K562 (cell line): Measurements from ENCODE around the gene CTSZ. TPM values are rescaled to one million over a fixed set of nuclear protein-coding genes. Genes with fewer than 3 reads are reported as not detected.

Experiments
- BCL6 ChIP-seq: fragments of 250-450 bp; sonication (Bioruptor Pico); IDR thresholded peaks from 2 replicates; pipeline ENCODE4 v1.4.0; 2020
- BHLHE40 ChIP-seq: IDR thresholded peaks from 2 replicates; pipeline ENCODE4 v1.6.1; 2011; ENCODE audit warnings: low read length, improper control_type of control experiment
- HIVEP1 ChIP-seq: fragments of 250-450 bp; sonication (Bioruptor Pico); IDR thresholded peaks from 2 replicates; pipeline ENCODE4 v1.4.0; 2020; ENCODE audit warnings: mild to moderate bottlenecking
- KDM1A ChIP-seq, 2 experiments: fragments of 450-650 bp; IDR thresholded peaks; 2 replicates each; pipeline ENCODE4 v1.6.1; 2016; ENCODE audit warnings: mild to moderate bottlenecking in 2 of 2
- KLF13 ChIP-seq: fragments of 450-650 bp; IDR thresholded peaks from 2 replicates; pipeline ENCODE4 v1.6.1; 2016; ENCODE audit warnings: missing genetic modification characterization, low read depth, mild to moderate bottlenecking, missing compliant biosample characterization, moderate library complexity, borderline replicate concordance
- MAZ ChIP-seq, 2 experiments: fragments of 450-650 bp in 1 of 2; sonication (generic) in 1 of 2; formaldehyde crosslinking; IDR thresholded peaks in 1 of 2; conservative IDR thresholded peaks in 1 of 2; 2 replicates each; pipeline versions ENCODE4 v1.4.0 to v1.5.0; 2020; ENCODE audit warnings: mild to moderate bottlenecking in 1 of 2, missing genetic modification reagents in 1 of 2
- MCM5 ChIP-seq: fragments of 450-650 bp; IDR thresholded peaks from 2 replicates; pipeline ENCODE4 v1.6.1; 2016; ENCODE audit warnings: low read depth
- MNT ChIP-seq, 2 experiments: fragments of 450-650 bp; conservative IDR thresholded peaks; 2 replicates each; pipeline ENCODE4 v1.6.1; 2017; ENCODE audit warnings: mild to moderate bottlenecking in 2 of 2, moderate library complexity in 2 of 2
- MTA1 ChIP-seq: fragments of 450-650 bp; IDR thresholded peaks from 2 replicates; pipeline ENCODE4 v1.6.1; 2017; ENCODE audit warnings: borderline replicate concordance
- MYC ChIP-seq, 2 experiments: fragments of 250-450 bp in 1 of 2; sonication (Bioruptor Pico) in 1 of 2; IDR thresholded peaks; 2 replicates each; pipeline versions ENCODE4 v1.5.1 to v1.6.1; 2012 to 2021; ENCODE audit warnings: low read depth in 2 of 2, borderline replicate concordance in 1 of 2, improper control_type of control experiment in 1 of 2, low read length in 1 of 2, mild to moderate bottlenecking in 1 of 2, moderate library complexity in 1 of 2
- NFXL1 ChIP-seq: fragments of 450-650 bp; formaldehyde crosslinking; IDR thresholded peaks from 2 replicates; pipeline ENCODE4 v1.4.0; 2021; ENCODE audit warnings: mild to moderate bottlenecking
- PHF21A ChIP-seq: fragments of 450-650 bp; IDR thresholded peaks from 2 replicates; pipeline ENCODE4 v1.6.1; 2017; ENCODE audit warnings: low read depth, borderline replicate concordance
- ZNF324 ChIP-seq: fragments of 250-450 bp; sonication (Bioruptor Pico); IDR thresholded peaks from 2 replicates; pipeline ENCODE4 v1.4.0; 2020; ENCODE audit warnings: mild to moderate bottlenecking
- ZNF431 ChIP-seq: sonication (generic); formaldehyde crosslinking; IDR thresholded peaks from 2 replicates; pipeline ENCODE4 v1.8.0; 2022; ENCODE audit warnings: mild to moderate bottlenecking, missing genetic modification reagents
- ZNF644 ChIP-seq: fragments of 200-800 bp; sonication (Bioruptor generic); IDR thresholded peaks from 2 replicates; pipeline ENCODE4 v1.6.1; 2016; ENCODE audit warnings: low read depth, missing genetic modification characterization, missing compliant biosample characterization
- polyA plus RNA-seq, 8 experiments: library from polyadenylated mRNA; depleted of rRNA in 4 of 8; stranded (reverse) in 5 of 8; unstranded in 3 of 8; fragments of >200 nt; fragmentation: Nextera tagmentation in 2 of 8; fragmentation: Illumina TruSeq in 1 of 8; extraction: Ambion mirVana in 2 of 8; extraction: Trizol in 1 of 8; gene quantifications; 2 replicates each; pipeline versions ENCODE4 v1.2.1 to v1.2.3, GENCODE V29; 2011 to 2014; ENCODE audit warnings: inconsistent platforms in 1 of 8, missing spikeins in 1 of 8
- total RNA-seq, 7 experiments: library from RNA; depleted of rRNA in 6 of 7; stranded (reverse); fragments of >200 nt in 6 of 7; fragmentation: Illumina TruSeq in 2 of 7; extraction: Trizol in 2 of 7; gene quantifications; 2 replicates each; pipeline versions ENCODE4 v1.2.1 to v1.2.3, GENCODE V29; 2011 to 2021; ENCODE audit warnings: low replicate concordance in 1 of 7
- TF ChIP-seq, protein P1 (sequence below), 3 experiments: fragments of 200-800 bp in 1 of 3; sonication (Bioruptor generic) in 1 of 3; sonication (generic) in 1 of 3; formaldehyde crosslinking in 1 of 3; IDR thresholded peaks; 2 replicates each; pipeline versions ENCODE4 v1.6.1 to v1.8.0; 2016 to 2022; ENCODE audit warnings: mild to moderate bottlenecking in 2 of 3, missing compliant biosample characterization in 2 of 3, missing genetic modification characterization in 2 of 3, missing genetic modification reagents in 1 of 3
- TF ChIP-seq, protein P2 (sequence below): fragments of 250-450 bp; sonication (Bioruptor Pico); IDR thresholded peaks from 2 replicates; pipeline ENCODE4 v1.4.0; 2020; ENCODE audit warnings: mild to moderate bottlenecking, moderate library complexity
- TF ChIP-seq, protein P3 (sequence below): fragments of 200-800 bp; sonication (Bioruptor generic); IDR thresholded peaks from 2 replicates; pipeline ENCODE4 v1.6.1; 2017; ENCODE audit warnings: missing genetic modification characterization, missing compliant biosample characterization
- TF ChIP-seq, protein P4 (sequence below): fragments of 450-650 bp; IDR thresholded peaks from 2 replicates; pipeline ENCODE4 v1.6.1; 2016

Gene CTSZ
- total and polyA plus RNA-seq, 9 of the 15 experiments (the other 6 are each of a cell fraction or from before 2014, with no cell fraction given), result 1.6 to 143 (median 82.8) TPM

- peak; percentile 21 to 91; a peak in 2 of 4 replicates for TF ChIP-seq MAZ (CRISPR knock-in tag; conservative IDR thresholded peaks at IDR 0.05 in 1 of 2, IDR thresholded peaks at IDR 0.05 in 1 of 2)
- TF ChIP-seq MCM5, result no peak
- TF ChIP-seq PHF21A, result no peak
- TF ChIP-seq KLF13 (tag), result peak; percentile 54; the same call in 1 of the 2 replicates
- TF ChIP-seq, protein P1, sequence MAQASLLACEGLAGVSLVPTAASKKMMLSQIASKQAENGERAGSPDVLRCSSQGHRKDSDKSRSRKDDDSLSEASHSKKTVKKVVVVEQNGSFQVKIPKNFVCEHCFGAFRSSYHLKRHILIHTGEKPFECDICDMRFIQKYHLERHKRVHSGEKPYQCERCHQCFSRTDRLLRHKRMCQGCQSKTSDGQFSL (CRISPR knock-in tag; IDR thresholded peaks at IDR 0.05), result peak; percentile 77
- TF ChIP-seq, protein P1 (tag; IDR thresholded peaks at IDR 0.05), result peak in 1 of 2 experiments; percentile 70; a peak in 1 of 4 replicates
- TF ChIP-seq MNT (conservative IDR thresholded peaks at IDR 0.05), result 0 out of 4 replicates have a peak, but pooled peaks have one; percentile 26
- TF ChIP-seq, protein P2, sequence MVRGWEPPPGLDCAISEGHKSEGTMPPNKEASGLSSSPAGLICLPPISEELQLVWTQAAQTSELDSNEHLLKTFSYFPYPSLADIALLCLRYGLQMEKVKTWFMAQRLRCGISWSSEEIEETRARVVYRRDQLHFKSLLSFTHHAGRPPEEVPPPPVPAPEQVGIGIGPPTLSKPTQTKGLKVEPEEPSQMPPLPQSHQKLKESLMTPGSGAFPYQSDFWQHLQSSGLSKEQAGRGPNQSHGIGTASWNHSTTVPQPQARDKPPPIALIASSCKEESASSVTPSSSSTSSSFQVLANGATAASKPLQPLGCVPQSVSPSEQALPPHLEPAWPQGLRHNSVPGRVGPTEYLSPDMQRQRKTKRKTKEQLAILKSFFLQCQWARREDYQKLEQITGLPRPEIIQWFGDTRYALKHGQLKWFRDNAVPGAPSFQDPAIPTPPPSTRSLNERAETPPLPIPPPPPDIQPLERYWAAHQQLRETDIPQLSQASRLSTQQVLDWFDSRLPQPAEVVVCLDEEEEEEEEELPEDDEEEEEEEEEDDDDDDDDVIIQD (CRISPR knock-in tag), result no peak
- peak; percentile 77; the same call in 1 of the 2 replicates for TF ChIP-seq ZNF644 (tag)
- TF ChIP-seq BCL6 (CRISPR knock-in tag), result no peak
- TF ChIP-seq MYC (IDR thresholded peaks at IDR 0.05; ENCODE audit: low read depth, low read length), result peak; percentile 89
- no peak; the same call in 1 of the 2 replicates for TF ChIP-seq MYC (CRISPR knock-in tag; IDR thresholded peaks at IDR 0.05; ENCODE audit: borderline replicate concordance, low read depth)
- no peak for TF ChIP-seq HIVEP1 (CRISPR knock-in tag)
- no peak for TF ChIP-seq BHLHE40
- TF ChIP-seq, protein P3, sequence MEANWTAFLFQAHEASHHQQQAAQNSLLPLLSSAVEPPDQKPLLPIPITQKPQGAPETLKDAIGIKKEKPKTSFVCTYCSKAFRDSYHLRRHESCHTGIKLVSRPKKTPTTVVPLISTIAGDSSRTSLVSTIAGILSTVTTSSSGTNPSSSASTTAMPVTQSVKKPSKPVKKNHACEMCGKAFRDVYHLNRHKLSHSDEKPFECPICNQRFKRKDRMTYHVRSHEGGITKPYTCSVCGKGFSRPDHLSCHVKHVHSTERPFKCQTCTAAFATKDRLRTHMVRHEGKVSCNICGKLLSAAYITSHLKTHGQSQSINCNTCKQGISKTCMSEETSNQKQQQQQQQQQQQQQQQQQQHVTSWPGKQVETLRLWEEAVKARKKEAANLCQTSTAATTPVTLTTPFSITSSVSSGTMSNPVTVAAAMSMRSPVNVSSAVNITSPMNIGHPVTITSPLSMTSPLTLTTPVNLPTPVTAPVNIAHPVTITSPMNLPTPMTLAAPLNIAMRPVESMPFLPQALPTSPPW (CRISPR knock-in tag), result peak; percentile 94
- TF ChIP-seq, protein P4, sequence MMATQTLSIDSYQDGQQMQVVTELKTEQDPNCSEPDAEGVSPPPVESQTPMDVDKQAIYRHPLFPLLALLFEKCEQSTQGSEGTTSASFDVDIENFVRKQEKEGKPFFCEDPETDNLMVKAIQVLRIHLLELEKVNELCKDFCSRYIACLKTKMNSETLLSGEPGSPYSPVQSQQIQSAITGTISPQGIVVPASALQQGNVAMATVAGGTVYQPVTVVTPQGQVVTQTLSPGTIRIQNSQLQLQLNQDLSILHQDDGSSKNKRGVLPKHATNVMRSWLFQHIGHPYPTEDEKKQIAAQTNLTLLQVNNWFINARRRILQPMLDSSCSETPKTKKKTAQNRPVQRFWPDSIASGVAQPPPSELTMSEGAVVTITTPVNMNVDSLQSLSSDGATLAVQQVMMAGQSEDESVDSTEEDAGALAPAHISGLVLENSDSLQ, result no peak
- TF ChIP-seq ZNF324 (CRISPR knock-in tag), result no peak
- no peak for TF ChIP-seq KDM1A (IDR thresholded peaks at IDR 0.05)
- no peak for TF ChIP-seq MTA1
- no peak for TF ChIP-seq ZNF431 (CRISPR knock-in tag)
- TF ChIP-seq NFXL1 (CRISPR knock-in tag), result no peak
Observed at GRCh38 chr20:58980711-58981627, 26.1 kb downstream of the CTSZ start, which contains the start of gene NELFCD (continued).
